ENCODE data around the gene TCAP.
"Not testable (repeated sequence)": the region's sequence is repeated elsewhere in the genome, so short reads cannot be mapped to it uniquely, and the experiment has no call there.

Gene TCAP

DNA sequence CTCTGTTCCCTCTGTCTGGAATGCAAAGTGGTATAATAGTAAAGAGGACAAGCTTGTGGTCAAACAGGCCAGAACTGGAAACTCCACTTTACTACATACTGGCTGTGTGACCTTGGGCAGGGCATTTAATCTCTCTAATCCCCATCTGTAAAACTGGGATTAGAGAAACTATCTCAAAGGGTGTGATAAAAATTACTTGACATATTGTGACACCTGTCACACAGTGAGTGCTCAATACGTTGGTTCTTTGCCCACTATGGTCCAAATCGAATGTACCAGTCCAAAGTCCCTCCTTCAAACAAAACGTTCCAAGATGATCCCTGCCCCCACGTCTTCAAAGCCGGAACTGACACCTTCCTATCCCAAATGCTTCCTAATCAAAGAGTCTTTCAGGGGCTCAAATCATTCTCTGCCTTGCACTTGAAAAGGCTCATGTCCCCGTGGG, 22.0 kb downstream of the TCAP start:
- DNase-seq, result no peak

DNA sequence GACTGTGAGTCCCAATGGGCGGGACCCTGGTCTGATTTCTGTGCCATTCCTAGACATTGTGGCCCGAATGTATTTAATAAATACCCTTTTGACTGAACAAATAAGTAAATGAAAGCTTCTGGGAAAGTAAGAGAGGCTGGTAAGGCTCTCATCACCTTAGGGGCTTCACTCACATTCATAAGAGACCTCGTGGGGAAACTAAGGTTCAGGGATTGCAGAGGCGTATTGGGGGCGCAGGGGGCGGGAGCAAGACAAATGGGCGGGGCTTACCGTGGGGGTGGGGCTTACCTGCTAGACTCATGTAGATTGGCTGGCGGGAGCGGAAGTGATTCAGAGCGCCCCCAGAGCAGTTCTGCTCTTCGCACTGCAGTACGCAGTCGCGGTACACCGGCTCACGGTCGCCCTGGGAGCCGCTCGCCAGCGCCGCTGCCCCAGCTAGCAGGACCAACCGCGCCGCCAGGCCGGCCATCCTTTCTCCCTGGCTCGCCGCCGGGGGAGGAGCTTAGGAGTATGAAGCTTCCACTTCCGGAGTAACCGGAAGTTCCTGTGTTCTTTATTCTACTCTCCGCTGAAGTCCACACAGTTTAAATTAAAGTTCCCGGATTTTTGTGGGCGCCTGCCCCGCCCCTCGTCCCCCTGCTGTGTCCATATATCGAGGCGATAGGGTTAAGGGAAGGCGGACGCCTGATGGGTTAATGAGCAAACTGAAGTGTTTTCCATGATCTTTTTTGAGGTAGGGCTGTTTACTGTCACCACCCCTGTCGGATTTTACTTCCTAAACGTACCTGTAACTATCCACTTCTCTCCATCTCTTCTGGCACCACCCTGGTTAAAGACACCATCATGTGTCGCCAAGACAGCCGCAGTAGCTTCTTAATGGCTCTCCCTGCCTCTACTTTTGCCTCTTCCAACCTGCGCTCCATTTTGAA, 22.7 kb downstream of the TCAP start, which contains the start of gene PGAP3:
Gene PGAP3, minus strand, starts transcription at position 512 of the 929 bp plus-strand sequence. Its CDS starts 43 bp downstream, at position 469.
- DNase-seq, result peak; percentile 86

DNA sequence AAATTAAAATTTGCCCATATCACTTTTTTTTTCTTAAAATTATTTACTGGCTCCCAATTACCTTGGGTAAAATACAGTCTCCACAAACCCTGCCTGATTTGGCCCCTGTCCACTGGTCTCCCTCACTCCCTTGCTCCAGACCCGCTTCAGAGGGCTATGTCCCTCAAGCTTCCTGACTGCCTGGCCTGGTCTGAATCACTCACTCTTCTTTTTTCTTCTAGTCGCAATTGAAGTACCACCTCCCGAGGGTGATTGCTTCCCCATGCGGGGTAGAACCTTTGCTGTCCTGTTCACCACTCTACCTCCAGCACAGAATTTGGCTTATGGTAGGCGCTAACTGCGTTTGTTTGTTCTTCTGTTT, 23.3 kb downstream of the TCAP start:
- DNase-seq, result no peak

DNA sequence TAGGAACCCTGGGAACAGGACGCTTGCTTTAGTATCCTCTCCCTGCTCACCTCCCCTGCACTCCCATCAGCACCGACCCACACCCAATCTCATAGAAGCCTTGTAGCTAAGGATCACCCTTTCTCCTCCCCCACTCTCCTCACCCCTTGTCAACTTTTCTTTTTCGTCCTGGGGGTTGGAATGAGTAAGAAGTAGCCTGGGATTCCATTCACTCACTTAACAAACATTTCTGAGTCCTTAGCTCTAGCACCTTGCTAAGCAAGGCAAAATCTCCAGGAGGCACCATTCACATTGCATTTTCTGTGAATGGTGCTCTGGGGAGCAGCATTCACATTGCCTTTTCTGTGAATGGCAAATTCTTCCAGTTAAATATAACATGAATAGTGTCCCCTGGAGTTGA, 23.8 kb downstream of the TCAP start:
- DNase-seq, result no peak

DNA sequence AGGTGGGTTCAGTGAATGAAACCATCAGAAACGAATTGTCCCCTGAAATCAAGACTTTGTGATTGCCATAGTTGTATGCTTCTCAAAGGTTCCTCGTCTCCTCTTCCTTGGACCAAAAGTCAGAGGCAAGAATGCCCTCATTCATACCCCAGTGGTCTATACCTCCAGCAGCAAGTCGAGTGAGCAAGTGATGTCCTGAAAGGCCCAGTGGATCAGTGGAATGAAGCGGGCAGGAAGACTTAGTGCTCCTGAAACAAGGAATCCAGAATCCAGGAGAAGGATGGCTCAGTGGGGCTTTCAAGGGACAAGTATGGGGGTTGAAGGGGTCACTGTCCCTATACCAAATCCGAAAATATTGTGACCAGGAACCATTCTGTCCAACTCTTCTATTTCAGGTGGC, 29.4 kb downstream of the TCAP start:
- no peak for DNase-seq

DNA sequence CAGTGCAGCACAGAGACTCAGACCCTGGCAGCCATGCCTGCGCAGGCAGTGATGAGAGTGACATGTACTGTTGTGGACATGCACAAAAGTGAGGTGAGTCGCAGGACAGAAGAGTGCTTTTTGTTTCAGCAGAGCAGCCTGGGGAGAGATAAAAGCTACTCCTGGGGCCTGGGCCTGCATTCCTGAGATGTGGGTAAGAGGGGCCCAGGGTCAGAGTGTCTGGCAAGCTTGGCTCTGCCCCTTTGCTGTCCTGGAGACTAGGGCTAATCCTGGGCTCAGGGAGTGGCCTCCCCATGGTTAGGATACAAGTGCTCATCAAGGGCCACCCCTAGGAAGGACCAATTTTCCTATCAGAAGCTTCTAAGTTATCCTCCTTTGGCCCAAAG, 29.9 kb downstream of the TCAP start:
- no peak for DNase-seq

DNA sequence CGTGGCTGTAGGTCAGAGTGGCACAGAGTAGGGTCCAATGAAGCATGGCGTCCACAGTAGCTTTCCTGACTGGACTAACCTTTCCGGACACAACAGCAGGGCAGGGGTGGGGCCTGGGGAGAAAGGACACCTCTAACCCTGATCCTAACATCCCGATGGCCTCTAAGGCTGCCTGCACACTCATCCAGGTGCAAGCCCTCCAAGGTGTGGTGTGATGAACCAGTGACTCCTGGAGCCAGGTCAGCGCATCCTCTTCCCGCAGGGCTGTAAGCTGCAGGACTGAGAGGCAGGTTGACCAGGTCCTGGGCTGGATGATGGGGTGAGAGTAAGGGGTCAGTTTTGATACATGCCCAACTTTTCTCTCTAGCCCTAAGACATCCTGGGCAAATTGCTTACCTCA, 31.6 kb downstream of the TCAP start:
- DNase-seq, result no peak

DNA sequence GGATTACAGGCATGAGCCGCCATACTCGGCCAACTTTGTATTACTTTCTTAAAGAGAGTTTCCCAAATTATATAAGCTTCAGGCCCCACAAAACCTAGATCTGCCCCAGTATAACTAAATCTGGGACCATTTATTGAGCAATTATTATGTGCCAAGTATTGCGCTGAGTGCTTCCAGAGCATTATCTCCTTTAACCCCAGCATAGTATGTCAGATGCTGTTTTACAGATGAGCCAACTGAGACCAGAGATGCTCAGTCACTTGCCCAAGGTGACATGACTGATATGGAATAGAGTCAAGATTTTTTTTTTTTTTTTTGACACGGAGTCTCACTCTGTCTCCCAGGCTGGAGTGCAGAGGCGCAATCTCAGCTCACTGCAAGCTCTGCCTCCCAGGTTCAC, 32.8 kb downstream of the TCAP start:
- DNase-seq, result no peak

DNA sequence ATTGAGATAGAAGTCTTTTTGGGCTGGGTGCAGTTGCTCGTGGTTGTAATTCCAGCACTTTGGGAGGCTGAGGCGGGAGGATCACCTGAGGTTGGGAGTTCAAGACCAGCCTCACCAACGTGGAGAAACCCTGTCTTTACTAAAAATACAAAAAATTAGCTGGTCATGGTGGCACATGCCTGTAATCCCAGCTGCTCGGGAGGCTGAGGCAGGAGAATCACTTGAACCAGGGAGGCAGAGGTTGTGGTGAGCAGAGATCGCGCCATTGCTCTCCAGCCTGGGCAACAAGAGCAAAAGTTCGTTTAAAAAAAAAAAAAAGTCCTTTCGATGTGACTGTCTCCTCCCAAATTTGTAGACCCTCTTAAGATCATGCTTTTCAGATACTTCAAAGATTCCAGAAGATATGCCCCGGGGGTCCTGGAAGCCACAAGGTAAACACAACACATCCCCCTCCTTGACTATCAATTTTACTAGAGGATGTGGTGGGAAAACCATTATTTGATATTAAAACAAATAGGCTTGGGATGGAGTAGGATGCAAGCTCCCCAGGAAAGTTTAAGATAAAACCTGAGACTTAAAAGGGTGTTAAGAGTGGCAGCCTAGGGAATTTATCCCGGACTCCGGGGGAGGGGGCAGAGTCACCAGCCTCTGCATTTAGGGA, 34.1 kb downstream of the TCAP start:
- DNase-seq, result not testable (repeated sequence)

DNA sequence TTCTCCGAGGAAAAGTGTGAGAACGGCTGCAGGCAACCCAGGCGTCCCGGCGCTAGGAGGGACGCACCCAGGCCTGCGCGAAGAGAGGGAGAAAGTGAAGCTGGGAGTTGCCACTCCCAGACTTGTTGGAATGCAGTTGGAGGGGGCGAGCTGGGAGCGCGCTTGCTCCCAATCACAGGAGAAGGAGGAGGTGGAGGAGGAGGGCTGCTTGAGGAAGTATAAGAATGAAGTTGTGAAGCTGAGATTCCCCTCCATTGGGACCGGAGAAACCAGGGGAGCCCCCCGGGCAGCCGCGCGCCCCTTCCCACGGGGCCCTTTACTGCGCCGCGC, 34.6 kb downstream of the TCAP start, which contains the start of gene ERBB2:
Gene ERBB2, plus strand, starts transcription at position 247 of the 330 bp plus-strand sequence. CDS start 175 bp downstream, outside the sequence.
- no peak for DNase-seq

DNA sequence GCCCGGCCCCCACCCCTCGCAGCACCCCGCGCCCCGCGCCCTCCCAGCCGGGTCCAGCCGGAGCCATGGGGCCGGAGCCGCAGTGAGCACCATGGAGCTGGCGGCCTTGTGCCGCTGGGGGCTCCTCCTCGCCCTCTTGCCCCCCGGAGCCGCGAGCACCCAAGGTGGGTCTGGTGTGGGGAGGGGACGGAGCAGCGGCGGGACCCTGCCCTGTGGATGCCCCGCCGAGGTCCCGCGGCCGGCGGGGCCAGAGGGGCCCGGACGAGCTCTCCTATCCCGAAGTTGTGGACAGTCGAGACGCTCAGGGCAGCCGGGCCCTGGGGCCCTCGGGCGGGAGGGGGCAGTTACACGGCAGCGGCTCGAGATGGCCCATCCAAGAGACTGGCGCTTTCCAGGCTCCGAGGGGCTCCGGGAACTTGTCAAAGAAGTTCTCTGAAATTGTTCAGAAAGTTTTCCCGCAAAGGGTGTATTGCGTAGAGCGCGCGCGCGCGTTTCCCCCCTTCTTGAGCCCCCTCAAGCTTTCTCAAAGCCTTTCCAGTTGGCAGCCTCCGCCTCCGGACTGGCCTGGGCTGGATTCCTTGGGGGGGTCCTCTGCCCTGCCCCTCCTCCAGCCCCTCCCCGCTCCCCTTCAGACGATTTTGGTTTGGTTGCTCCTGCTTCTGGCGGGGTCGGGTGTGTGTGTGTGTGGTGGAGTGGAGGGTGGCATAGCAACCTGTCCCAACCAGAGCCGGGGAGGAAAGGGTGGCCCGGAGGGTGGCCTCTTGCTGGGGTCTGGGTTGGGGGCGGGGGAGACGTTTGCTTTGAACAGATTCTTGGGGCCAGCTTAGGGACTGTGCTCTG, 35.2 kb downstream of the TCAP start:
- no peak for DNase-seq

DNA sequence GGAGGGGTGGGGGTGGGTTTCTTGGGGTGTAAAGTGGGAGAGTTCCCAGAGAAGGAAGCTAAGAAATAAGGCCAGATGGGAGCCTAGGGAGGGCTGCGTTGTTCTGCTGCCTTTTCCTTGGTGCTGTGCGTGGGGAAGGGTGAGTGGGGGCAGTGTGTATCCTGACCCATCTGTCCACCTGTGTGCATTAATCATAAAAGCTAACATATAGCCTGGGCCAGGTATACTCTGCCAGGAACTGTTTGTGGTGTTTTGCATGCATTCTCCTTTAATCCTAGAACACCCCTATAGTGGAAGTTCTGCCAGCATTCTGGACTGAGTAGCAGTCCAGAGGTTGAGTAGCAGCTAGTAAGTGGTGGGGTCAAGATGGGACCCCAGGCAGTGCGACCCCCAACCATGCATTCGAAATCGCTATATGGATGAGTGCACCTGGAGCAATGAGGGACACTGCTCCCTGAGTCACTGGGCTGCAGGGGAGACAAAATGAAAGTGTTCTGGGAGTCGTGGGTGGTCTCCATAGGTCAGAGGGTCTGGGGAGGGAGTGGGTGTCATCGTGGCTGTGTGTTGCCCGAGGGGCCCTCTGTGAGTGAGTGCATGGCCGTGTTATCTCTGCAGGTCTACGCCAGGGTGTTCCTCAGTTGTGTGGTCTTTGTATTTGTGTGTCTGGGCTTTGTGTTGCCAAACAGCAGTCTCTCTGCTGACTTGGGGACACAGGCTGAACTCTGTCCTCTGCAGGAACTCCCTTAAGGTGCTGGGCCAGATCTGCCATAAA, 36.0 kb downstream of the TCAP start:
- DNase-seq, result no peak

DNA sequence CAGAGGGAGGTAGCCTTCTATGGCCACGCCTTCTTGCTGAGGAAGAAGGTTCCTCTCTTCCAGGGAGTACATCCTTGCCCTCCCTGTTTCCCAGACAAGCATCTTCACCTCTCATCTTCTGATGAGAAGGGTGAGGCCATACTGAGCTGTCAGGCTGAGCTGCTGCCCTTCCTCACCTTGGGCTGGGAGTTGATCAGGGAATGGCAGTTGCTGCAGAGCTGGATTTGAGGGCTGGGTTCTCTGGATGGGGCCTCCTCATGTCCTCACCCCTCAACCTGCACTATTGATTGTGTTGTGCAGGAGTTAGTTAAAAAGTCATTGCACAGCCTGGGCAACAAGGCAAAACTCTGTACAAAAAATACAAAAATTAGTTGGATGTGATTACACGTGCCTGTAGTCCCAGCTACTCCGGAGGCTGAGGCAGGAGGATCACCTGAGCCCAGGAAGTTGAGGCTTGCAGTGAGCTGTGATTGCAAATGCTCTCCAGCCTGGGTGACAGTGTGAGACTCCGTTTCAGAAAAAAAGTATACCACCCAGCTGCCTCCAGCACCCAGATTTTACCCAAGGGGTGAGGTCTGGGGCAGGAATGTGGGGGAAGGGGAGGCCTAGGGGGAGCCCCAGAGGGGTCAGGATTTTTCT, 36.8 kb downstream of the TCAP start:
- DNase-seq, result no peak

DNA sequence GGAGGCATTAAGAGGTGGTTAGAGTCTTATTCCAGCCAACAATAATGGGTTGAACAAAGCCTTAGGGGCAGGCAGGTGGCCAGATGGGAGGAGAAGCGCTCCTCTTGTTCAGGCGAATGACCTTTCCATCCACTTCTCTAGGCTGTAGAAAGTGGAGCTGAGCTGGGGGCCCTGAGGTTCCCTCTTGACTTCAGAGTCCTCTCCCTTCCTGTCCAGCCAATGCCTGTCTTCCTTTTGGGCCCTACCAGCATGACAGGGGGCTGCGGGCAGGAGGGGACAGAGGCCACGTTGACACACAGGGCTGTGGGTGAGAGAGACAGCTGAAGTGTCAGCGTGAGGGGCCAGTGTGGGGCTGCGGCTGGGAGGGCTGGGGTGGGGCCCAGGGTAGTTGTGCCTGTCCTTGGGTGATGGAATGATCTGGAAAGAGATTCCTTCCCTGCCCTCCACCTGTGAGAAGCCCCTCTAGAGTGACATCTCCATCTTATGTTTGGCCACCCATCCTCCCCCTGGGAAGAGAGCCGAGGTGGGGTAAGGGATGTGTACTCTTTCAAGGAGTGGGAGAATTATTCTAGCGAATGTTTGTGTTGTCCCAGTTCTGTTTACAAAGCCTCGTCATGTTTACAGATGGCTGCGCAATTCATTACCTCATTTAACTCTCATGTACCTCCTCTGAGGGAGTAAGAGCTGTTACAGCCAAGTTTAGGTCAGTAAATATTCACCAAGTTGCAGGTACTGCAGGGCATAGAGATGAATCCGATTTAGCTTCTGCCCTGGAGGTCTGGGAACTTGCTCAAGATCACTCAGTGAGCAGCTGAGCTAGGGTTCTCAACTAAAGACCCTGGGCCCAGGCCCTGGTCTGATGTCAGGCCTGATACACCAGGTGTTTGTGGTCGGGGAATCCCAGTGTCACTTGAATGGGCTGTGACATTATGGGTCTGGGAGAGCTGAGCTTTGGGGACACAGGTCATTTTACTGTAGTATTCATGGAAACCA, 38.0 kb downstream of the TCAP start:
- no peak for DNase-seq

DNA sequence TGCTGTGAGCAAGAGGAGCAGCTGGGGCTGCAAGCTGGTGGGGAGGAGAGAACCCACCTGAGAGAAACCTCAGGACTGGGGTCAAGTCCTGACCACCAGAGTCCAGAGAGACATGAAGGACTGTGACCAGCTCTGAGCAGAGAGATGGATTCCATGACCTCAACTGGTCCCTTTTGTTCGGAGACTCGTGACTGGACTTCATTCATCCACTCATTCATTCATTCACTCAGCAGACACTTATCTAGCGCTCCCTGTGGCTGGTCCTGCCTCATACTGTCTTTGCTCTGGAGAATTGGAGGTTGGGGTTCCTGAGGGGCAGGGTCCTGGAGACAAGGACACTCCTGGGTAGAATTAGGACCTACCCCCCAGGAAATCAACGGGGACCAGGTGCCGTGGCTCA, 38.8 kb downstream of the TCAP start:
- DNase-seq, result no peak

DNA sequence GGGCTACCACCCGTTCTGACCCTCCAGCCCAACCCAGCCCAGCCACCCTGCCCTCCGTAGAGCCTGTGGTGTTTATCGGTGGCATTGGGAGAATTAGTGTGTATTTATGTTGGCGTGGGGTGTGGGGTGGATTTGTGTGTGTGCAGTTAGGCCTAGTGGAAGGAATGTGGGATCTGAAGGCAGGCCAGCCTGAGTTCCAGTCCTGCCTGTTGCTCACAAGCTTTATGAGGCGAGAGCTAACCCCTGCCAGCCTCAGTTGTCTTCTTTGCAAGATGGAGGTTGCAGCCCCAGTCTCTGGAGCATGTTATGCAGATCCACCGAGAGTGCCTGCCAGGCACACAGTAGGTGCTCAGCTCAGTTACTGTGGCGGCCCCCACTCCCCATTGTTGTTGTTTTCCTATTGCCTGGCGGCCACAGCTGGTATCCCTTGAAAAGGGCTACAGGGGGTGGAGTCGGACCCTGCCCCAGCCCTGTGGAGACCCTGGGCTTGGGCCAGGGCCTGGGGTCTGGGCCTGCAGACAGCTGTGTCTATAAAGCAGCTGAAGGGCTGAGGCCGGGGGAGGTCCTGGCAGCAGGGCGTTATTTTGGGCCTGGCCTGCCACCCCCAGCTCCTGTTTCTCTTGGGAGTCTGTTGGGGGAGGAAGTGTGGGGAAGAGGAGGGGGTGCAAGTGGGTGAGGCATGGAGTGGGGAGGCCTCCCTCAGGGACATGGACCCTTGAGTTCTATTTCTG, 39.8 kb downstream of the TCAP start:
- no peak for DNase-seq

DNA sequence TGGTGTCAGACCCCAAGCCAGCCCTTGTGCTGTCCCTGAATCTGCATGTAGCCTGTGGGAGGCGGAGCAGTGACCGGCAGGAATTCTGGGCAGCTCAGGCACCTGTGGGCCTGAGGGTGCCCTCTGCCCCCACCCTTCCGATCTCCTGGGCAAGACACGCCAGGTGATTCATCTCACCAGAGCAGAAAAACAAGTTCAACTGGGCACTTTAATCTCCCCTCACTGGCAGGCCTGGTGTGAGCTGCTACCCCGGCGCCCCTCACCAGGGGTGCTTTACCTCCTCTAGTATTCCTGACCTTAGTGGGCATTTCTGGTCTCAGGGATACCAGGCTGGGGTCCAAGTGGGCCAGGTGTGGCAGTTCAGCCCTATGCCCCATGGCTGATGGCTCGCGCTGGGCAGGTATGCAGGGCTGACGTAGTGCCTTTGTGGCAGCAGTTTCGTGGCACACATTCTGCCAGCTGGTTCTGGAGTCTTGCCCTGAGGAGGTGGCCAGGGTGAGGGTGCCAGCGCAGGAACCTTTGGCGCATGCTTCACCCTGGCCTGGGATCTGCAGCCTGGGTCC, 40.7 kb downstream of the TCAP start:
- DNase-seq, result no peak

DNA sequence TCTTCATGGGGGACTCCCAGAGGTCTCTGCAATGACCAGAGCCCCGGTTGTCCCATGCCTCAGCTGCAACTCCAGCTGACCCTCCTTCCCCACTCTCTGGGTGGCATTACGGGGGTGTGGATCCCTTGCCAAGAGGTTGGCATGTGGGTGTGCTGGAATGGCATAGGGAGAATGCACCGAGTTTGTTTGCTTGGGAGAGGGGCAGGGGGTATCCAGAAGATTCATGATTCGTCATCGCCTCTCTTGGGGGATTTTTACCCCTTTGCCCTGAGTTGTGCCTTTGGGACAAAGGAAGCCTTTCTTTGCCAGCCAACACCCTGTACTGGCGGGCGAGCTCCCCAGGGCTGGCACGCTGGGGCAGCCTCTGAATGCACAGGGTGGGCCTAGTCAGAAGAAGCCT, 41.2 kb downstream of the TCAP start:
- DNase-seq, result no peak

DNA sequence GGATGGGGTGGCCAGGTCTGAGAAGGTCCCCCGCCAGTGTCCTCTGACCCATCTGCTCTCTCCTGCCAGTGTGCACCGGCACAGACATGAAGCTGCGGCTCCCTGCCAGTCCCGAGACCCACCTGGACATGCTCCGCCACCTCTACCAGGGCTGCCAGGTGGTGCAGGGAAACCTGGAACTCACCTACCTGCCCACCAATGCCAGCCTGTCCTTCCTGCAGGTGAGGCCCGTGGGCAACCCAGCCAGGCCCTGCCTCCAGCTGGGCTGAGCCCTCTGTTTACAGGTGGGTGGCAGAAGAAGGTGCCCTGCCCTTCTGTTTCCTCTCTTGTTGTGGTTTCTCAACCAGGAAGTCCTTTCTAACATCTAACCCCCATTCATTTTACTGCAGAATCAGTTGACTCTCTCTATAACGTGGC, 41.8 kb downstream of the TCAP start:
- peak; percentile 23 for DNase-seq

Measured in CD4-positive, alpha-beta T cell treated with Interleukin-21 for 1 hour (primary cell).